K562 (cell line): Measurements from ENCODE around the gene SLC22A7. TPM values are rescaled to one million over a fixed set of nuclear protein-coding genes. Genes with fewer than 3 reads are reported as not detected.

Source experiments
- ATAC-seq: fragments of 200-7000 bp; cut with Tn5 transposase; 3 replicates; pipeline ENCODE4 v1.9.1; 2020; ENCODE audit warnings: moderate library complexity
- BruUV-seq: library from RNA; stranded (reverse); fragments of 400-500 nt; replicated peaks from 2 replicates; lab custom pipeline; 2021; lab: Mats Ljungman, UMichigan
- CTCF ChIA-PET: fragments of 300-600 bp; formaldehyde crosslinking; extraction: SDS; loops from one replicate; lab custom pipeline; 2021; ENCODE audit warnings: low intra/inter-chr PET ratio; lab: Yijun Ruan, JAX
- POLR2A ChIA-PET: fragments of 300-600, 350-650 bp; sonication (Branson Sonifier 250); formaldehyde crosslinking; extraction: SDS; loops from one replicate; lab custom pipeline; 2021; ENCODE audit warnings: antibody characterized with exemption, inconsistent platforms; lab: Yijun Ruan, JAX
- DNase-seq, 4 experiments: peaks; one replicate each; pipeline versions ENCODE4 v3.0.0 to v3.0.0-alpha.2; 2011 to 2018; ENCODE audit warnings: low spot score in 3 of 4, mixed read lengths in 3 of 4; ENCODE audit errors: extremely low read depth in 1 of 4
- FAIRE-seq: peaks from 2 replicates; lab custom pipeline; 2011; peaks lifted over from hg19 to GRCh38; lab: Jason Lieb, UNC
- H2AFZ ChIP-seq: 2 replicates; pipeline ENCODE4 v1.6.0; 2011; ENCODE audit warnings: low read depth, low read length, control low read depth, inconsistent platforms
- H3K27ac ChIP-seq: fragments of 200-600 bp; 3 replicates; pipeline ENCODE4 v1.8.0; 2011; ENCODE audit warnings: low read depth, mild to moderate bottlenecking, control low read depth, inconsistent platforms, low read length, moderate library complexity, mixed read lengths; ENCODE audit errors: extremely low read depth
- H3K27me3 ChIP-seq, 2 experiments: fragments of 300-600 bp in 1 of 2; 2 replicates in 1 of 2; 3 replicates in 1 of 2; pipeline versions ENCODE4 v1.6.0 to v1.8.0; 2011; ENCODE audit warnings: inconsistent platforms in 2 of 2, low read length in 2 of 2, mild to moderate bottlenecking in 1 of 2, mixed read lengths in 1 of 2, moderate library complexity in 1 of 2; ENCODE audit not compliant: control insufficient read depth in 2 of 2, insufficient read depth in 2 of 2
- H3K36me3 ChIP-seq: fragments of 300-600 bp; 3 replicates; pipeline ENCODE4 v1.8.0; 2011; ENCODE audit warnings: mild to moderate bottlenecking, low read length, inconsistent platforms; ENCODE audit not compliant: control insufficient read depth, insufficient read depth
- H3K4me1 ChIP-seq, 2 experiments: fragments of 200-600 bp in 1 of 2; replicated peaks in 1 of 2; 2 replicates in 1 of 2; 3 replicates in 1 of 2; pipeline versions ENCODE4 v1.5.1 to v1.8.0; 2011; ENCODE audit warnings: inconsistent platforms in 2 of 2, low read length in 2 of 2, mild to moderate bottlenecking in 1 of 2, mixed read lengths in 1 of 2, moderate library complexity in 1 of 2; ENCODE audit not compliant: control insufficient read depth in 2 of 2, insufficient read depth in 2 of 2
- H3K4me2 ChIP-seq: 2 replicates; pipeline ENCODE4 v1.6.1; 2011; ENCODE audit warnings: low read length, control low read depth, inconsistent platforms, mixed read lengths; ENCODE audit not compliant: insufficient read depth
- H3K4me3 ChIP-seq: fragments of 200-600 bp; sonication (generic), shearing (Covaris generic); 2 replicates; pipeline ENCODE4 v1.5.1; 2016; ENCODE audit warnings: control low read depth, inconsistent platforms
- H3K79me2 ChIP-seq: fragments of 200-600 bp; 3 replicates; pipeline ENCODE4 v1.8.0; 2011; ENCODE audit warnings: low read length, inconsistent platforms; ENCODE audit not compliant: control insufficient read depth, insufficient read depth
- H3K9ac ChIP-seq, 2 experiments: 2 replicates each; pipeline versions ENCODE4 v1.6.0 to v1.6.1; 2011; ENCODE audit warnings: low read depth in 2 of 2, low read length in 2 of 2, control low read depth in 1 of 2, inconsistent platforms in 1 of 2, mild to moderate bottlenecking in 1 of 2, mixed read lengths in 1 of 2; ENCODE audit not compliant: insufficient read depth in 1 of 2
- H3K9me1 ChIP-seq: one replicate; pipeline ENCODE4 v1.6.0; 2011; ENCODE audit warnings: inconsistent platforms, mild to moderate bottlenecking, low read length, moderate library complexity; ENCODE audit not compliant: control insufficient read depth, insufficient read depth
- H3K9me3 ChIP-seq: replicated peaks from 2 replicates; pipeline ENCODE4 v1.5.1; 2011; ENCODE audit warnings: low read depth, low read length, inconsistent platforms; ENCODE audit not compliant: control insufficient read depth, insufficient read depth
- H4K20me1 ChIP-seq: replicated peaks from 2 replicates; pipeline ENCODE4 v1.6.1; 2011; ENCODE audit warnings: low read length, inconsistent platforms, mixed read lengths; ENCODE audit not compliant: control insufficient read depth, insufficient read depth
- CGGBP1 ChIP-seq: fragments of 250-450 bp; sonication (Bioruptor Pico); IDR thresholded peaks from 2 replicates; pipeline ENCODE4 v1.9.0; 2021; ENCODE audit warnings: mild to moderate bottlenecking
- DMBX1 ChIP-seq: fragments of 250-450 bp; sonication (Bioruptor Pico); IDR thresholded peaks from 2 replicates; pipeline ENCODE4 v1.8.0; 2022; ENCODE audit warnings: inconsistent platforms, mild to moderate bottlenecking, moderate library complexity, borderline replicate concordance
- ETS1 ChIP-seq: conservative IDR thresholded peaks from 2 replicates; pipeline ENCODE4 v1.6.1; 2011; ENCODE audit warnings: low read depth, mild to moderate bottlenecking, low read length; ENCODE audit not compliant: control insufficient read depth
- FOXJ3 ChIP-seq: sonication (generic); formaldehyde crosslinking; IDR thresholded peaks from 2 replicates; pipeline ENCODE4 v1.4.0; 2020; ENCODE audit warnings: mild to moderate bottlenecking, missing genetic modification reagents
- GATA2 ChIP-seq: sonication (generic); formaldehyde crosslinking; IDR thresholded peaks from 2 replicates; pipeline ENCODE4 v1.4.0; 2020; ENCODE audit warnings: mild to moderate bottlenecking, missing genetic modification reagents
- GTF2E2 ChIP-seq: fragments of 200-800 bp; sonication (Bioruptor generic); IDR thresholded peaks from 2 replicates; pipeline ENCODE4 v1.6.1; 2016; ENCODE audit warnings: missing genetic modification characterization, missing compliant biosample characterization
- MTA1 ChIP-seq: fragments of 450-650 bp; IDR thresholded peaks from 2 replicates; pipeline ENCODE4 v1.6.1; 2017; ENCODE audit warnings: borderline replicate concordance
- MTA2 ChIP-seq: fragments of 450-650 bp; IDR thresholded peaks from 2 replicates; pipeline ENCODE4 v1.6.1; 2016; ENCODE audit warnings: low read depth
- RAD51 ChIP-seq: fragments of 450-650 bp; IDR thresholded peaks from 2 replicates; pipeline ENCODE4 v1.7.1; 2016; ENCODE audit warnings: low read depth, mild to moderate bottlenecking, borderline replicate concordance
- TCF3 ChIP-seq: sonication (generic); formaldehyde crosslinking; IDR thresholded peaks from 2 replicates; pipeline ENCODE4 v1.4.0; 2020; ENCODE audit warnings: mild to moderate bottlenecking, missing genetic modification reagents
- ZNF146 ChIP-seq: IDR thresholded peaks from one replicate; pipeline ENCODE4 v1.6.1; 2018; ENCODE audit warnings: missing compliant biosample characterization; ENCODE audit not compliant: unreplicated experiment
- ZNF239 ChIP-seq: fragments of 250-450 bp; sonication (Bioruptor Pico); IDR thresholded peaks from 2 replicates; pipeline ENCODE4 v1.4.0; 2020; ENCODE audit warnings: mild to moderate bottlenecking
- ZNF318 ChIP-seq, 2 experiments: fragments of 450-650 bp; IDR thresholded peaks; 2 replicates each; pipeline ENCODE4 v1.6.1; 2016; ENCODE audit warnings: mild to moderate bottlenecking in 2 of 2, borderline replicate concordance in 1 of 2, low read depth in 1 of 2, moderate library complexity in 1 of 2
- WGBS: fragments of 100-300 bp; shearing (Covaris generic); methylation state at CpG from one replicate; pipeline ENCODE4 v1.1.6; 2016; ENCODE audit warnings: low coverage, mixed read lengths; ENCODE audit not compliant: insufficient coverage; ENCODE audit errors: missing lambda C conversion rate; 5-methylcytosine and 5-hydroxymethylcytosine counted together
- in situ Hi-C: fragments of 300-500 bp; cut with MboI; formaldehyde crosslinking; loops from 4 replicates; pipeline ENCODE4 v1.15.0; 2018; ENCODE audit warnings: inconsistent platforms, mixed read lengths
- intact Hi-C: fragments of 100-400 bp; cut with micrococcal nuclease; formaldehyde crosslinking; loops from 2 replicates; pipeline ENCODE4 v1.14.2; 2022
- polyA plus RNA-seq, 8 experiments: library from polyadenylated mRNA; depleted of rRNA in 4 of 8; stranded (reverse) in 5 of 8; unstranded in 3 of 8; fragments of >200 nt; fragmentation: Nextera tagmentation in 2 of 8; fragmentation: Illumina TruSeq in 1 of 8; extraction: Ambion mirVana in 2 of 8; extraction: Trizol in 1 of 8; gene quantifications; 2 replicates each; pipeline versions ENCODE4 v1.2.1 to v1.2.3, GENCODE V29; 2011 to 2014; ENCODE audit warnings: inconsistent platforms in 1 of 8, missing spikeins in 1 of 8
- total RNA-seq, 7 experiments: library from RNA; depleted of rRNA in 6 of 7; stranded (reverse); fragments of >200 nt in 6 of 7; fragmentation: Illumina TruSeq in 2 of 7; extraction: Trizol in 2 of 7; gene quantifications; 2 replicates each; pipeline versions ENCODE4 v1.2.1 to v1.2.3, GENCODE V29; 2011 to 2021; ENCODE audit warnings: low replicate concordance in 1 of 7

SLC22A7 gene
- total and polyA plus RNA-seq, 9 of the 15 experiments (the other 6 are each of a cell fraction or from before 2014, with no cell fraction given), result not detected

DNA sequence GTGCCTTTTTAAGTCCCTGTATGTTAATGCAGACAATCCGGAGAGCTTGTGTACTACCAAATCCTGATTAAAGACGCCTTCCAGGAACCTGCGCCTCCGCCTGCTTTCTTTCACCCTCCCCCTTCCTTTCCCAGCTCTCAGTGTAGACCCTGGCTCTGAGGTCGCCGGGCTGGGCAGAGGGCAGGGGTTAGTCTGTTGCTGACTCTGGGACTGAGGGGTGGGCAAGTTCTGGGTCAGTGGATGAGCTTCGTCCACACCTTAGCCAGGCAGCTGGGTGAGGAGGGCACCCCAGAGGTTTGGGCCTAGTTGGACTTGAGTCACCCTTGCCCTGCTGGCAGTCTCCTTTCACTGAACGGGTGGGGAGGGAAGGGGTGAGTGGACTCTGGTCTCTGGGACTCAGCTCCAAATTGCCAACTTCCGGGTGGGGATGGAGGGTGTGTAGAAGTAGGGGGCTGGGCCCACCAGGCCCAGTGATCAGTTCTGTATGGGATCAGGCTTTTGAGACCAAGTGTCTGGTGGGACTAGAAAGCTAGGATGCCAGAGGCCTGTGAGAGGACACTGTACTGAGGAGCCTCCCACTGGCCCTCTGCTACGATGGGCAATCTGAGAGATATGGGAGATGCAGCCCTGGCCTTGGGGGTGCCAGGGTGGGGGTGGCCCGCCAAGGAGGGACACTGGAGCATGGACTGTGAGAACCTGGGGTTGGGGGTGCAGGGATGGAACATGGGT lies 21.3 kb upstream of the SLC22A7 start:
- Histone ChIP-seq H3K4me2 (no peak overlapping the region), H3K9ac (peak overlapping the region in 1 of 2 experiments; percentile 54; a peak in 2 of 4 replicates), H3K27ac (no peak overlapping the region), H2AFZ (no peak overlapping the region), H3K27me3 (peaks cover 40 to 78% of the 10 kb centered on the region in 2 experiments), H3K4me3 (no peak overlapping the region), H3K4me1 (peaks cover 0 to 25% of the 10 kb centered on the region in 2 experiments; a peak in 2 of 5 replicates), H4K20me1 (no peaks in the 10 kb centered on the region), H3K9me3 (no peaks in the 10 kb centered on the region), H3K36me3 (no peaks in the 10 kb centered on the region), H3K9me1 (no peaks in the 10 kb centered on the region), H3K79me2 (no peaks in the 10 kb centered on the region)
- ATAC-seq, result no peak
- BruUV-seq, result no TSS peak
- no peak for DNase-seq
- in situ Hi-C loops, result no loop called here
- POLR2A ChIA-PET, result interaction anchor here (0.6 to 1.2 kb wide), 3 partner anchors 20 to 294 kb away, joined by 3 read pairs; no protein-coding TSS in a partner anchor
- CTCF ChIA-PET, result no interaction called here
- intact Hi-C loops, result no loop called here
- no peak for FAIRE-seq
- WGBS, result 12% methylated on average over 11 of the region's 11 CpGs
- TF ChIP-seq TCF3, result no peak
- no peak for TF ChIP-seq ETS1
- no peak for TF ChIP-seq FOXJ3
- no peak for TF ChIP-seq ZNF146 (CRISPR knock-in tag)
- TF ChIP-seq RAD51, result no peak
- no peak for TF ChIP-seq CGGBP1 (CRISPR knock-in tag)
- no peak for TF ChIP-seq MTA2
- no peak for TF ChIP-seq DMBX1 (CRISPR knock-in tag)
- TF ChIP-seq ZNF239 (CRISPR knock-in tag), result no peak
- no peak for TF ChIP-seq ZNF318 (IDR thresholded peaks at IDR 0.05; ENCODE audit: borderline replicate concordance in 1 of 2, low read depth in 1 of 2)
- no peak for TF ChIP-seq MTA1
- TF ChIP-seq GATA2 (CRISPR knock-in tag), result no peak
- TF ChIP-seq GTF2E2 (tag), result no peak
